Upper lobe of left lung (tissue), 6 donors: ENCODE measurements around the gene KLHDC8A. TPM values are rescaled to one million over a fixed set of nuclear protein-coding genes. Genes with fewer than 3 reads are reported as not detected.

Experiments
- ATAC-seq, 2 donors: fragments of 200-7000 bp; cut with Tn5 transposase; one replicate each; pipeline ENCODE4 v1.9.1; 2022; ENCODE audit warnings: mild to moderate bottlenecking in 2 of 2, moderate library complexity in 2 of 2; ENCODE audit not compliant: low FRiP score in 2 of 2
- DNase-seq, 2 donors: peaks; one replicate each; pipeline ENCODE4 v3.0.0-alpha.2; 2019 to 2020
- H3K27ac ChIP-seq, 4 donors: fragments of 200-600 bp; sonication (generic); one replicate each; pipeline ENCODE4 v1.5.1; 2016 to 2019
- H3K27me3 ChIP-seq, 4 donors: fragments of 200-600 bp; sonication (generic); one replicate each; pipeline ENCODE4 v1.5.1; 2017 to 2019
- H3K36me3 ChIP-seq, 4 donors: fragments of 200-600 bp; sonication (generic); one replicate each; pipeline ENCODE4 v1.5.1; 2016 to 2019
- H3K4me1 ChIP-seq, 4 donors: fragments of 200-600 bp; sonication (generic); one replicate each; pipeline ENCODE4 v1.5.1; 2018 to 2019
- H3K4me3 ChIP-seq, 4 donors: fragments of 200-600 bp; sonication (generic); one replicate each; pipeline ENCODE4 v1.5.1; 2017 to 2019; ENCODE audit warnings: mild to moderate bottlenecking in 2 of 4, moderate library complexity in 1 of 4
- H3K9me3 ChIP-seq, 4 donors: fragments of 200-600 bp; sonication (generic); one replicate each; pipeline ENCODE4 v1.5.1; 2018 to 2019
- EP300 ChIP-seq, 4 donors: sonication (generic); formaldehyde crosslinking; IDR thresholded peaks; one replicate each; pipeline ENCODE4 v1.5.1; 2017; ENCODE audit warnings: antibody characterized with exemption in 4 of 4, control low read depth in 2 of 4
- POLR2A ChIP-seq, 4 donors: fragments of 450-650 bp; IDR thresholded peaks; one replicate each; pipeline ENCODE4 v1.5.1; 2016 to 2017; ENCODE audit warnings: antibody characterized with exemption in 4 of 4, mild to moderate bottlenecking in 2 of 4
- POLR2AphosphoS5 ChIP-seq, 2 donors: sonication (generic); formaldehyde crosslinking; IDR thresholded peaks; one replicate each; pipeline ENCODE4 v1.5.1; 2017; ENCODE audit warnings: antibody characterized with exemption in 2 of 2
- WGBS, 2 donors: methylation state at CpG; one replicate each; pipeline ENCODE4 v1.1.5; 2017 to 2018; 5-methylcytosine and 5-hydroxymethylcytosine counted together
- total RNA-seq, 6 donors: library from RNA; depleted of rRNA in 4 of 6; stranded (reverse); fragments of >200 nt in 4 of 6; gene quantifications; one replicate each; pipeline versions ENCODE4 v1.1.0 to v1.2.1, GENCODE V29; 2016 to 2021
- TF ChIP-seq, protein P1 (sequence below), 6 experiments: fragments of 450-650 bp in 4 of 6; fragments of 200-600 bp in 2 of 6; sonication (generic) in 2 of 6; IDR thresholded peaks; one replicate each; pipeline ENCODE4 v1.5.1; 2016 to 2019; ENCODE audit warnings: antibody characterized with exemption in 6 of 6
- donor health status: DM: no; HTN: no; CAD: no; lungs with moderate emphysema.
- donor health status: DM: no; HTN: yes; CAD: no; lungs with severe emphysema.

KLHDC8A gene
- total RNA-seq, 6 donors from 2014 or later = 0.34 to 1.7 (median 0.37) TPM; not detected in 3

DNA sequence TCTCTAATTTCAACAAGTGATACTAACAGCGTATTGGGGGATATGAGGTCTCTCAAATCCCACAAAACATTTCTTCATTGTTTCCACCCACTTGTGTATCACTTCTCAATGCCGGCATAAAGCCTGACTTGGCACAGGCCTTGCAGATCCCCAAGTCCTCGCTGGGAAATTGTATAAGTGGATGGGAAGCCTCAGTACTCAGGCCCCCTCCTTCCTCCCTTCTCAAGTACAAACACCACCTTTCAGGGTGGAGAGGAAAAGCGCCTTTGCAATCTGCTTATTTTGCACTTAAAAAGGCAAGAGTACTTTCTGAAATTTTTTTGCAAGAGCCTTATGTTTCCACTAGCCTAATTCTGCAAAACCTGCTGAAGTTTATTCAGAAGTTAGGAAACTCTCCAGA lies 25.8 kb upstream of the KLHDC8A start:
- no peak for ATAC-seq
- 57 to 68% methylated on average over 4 of the region's 4 CpGs for whole genome bisulfite sequencing, 2 donors
- DNase-seq = peak in 1 of 2 donors; percentile 57

DNA sequence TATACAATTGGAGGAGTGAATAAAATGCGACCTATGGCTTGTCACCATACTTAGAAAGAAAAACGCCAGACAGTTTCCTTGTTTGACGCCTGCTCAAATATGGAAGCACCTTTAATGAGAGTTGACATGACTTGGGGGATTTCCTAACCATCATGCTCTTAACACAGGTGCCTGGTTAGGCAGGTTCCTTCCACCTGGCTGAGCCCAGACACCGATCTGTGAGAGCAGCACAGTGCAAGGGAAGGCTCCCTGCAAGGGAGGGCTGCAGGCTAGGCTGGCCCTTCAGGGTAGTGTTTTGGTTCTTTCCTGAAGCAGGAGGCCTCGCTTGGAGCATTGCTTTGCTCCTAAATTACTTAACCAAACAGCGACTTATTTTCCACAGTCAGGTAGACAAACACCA lies 24.6 kb upstream of the KLHDC8A start:
- DNase-seq = peak in 1 of 2 donors; percentile 63
- Histone ChIP-seq H3K4me3 (no peak overlapping the region), H3K27ac (peak overlapping the region in 1 of 4 donors; percentile 52), H3K27me3 (no peaks in the 10 kb centered on the region), H3K9me3 (no peaks in the 10 kb centered on the region), H3K36me3 (no peaks in the 10 kb centered on the region), H3K4me1 (peaks cover 0 to 11% (median 0%) of the 10 kb centered on the region in 4 donors)
- TF ChIP-seq POLR2A (IDR thresholded peaks at IDR 0.05) (no peak), EP300 (IDR thresholded peaks at IDR 0.05) (no peak), POLR2AphosphoS5 (IDR thresholded peaks at IDR 0.05) (no peak)
- TF ChIP-seq, protein P1, sequence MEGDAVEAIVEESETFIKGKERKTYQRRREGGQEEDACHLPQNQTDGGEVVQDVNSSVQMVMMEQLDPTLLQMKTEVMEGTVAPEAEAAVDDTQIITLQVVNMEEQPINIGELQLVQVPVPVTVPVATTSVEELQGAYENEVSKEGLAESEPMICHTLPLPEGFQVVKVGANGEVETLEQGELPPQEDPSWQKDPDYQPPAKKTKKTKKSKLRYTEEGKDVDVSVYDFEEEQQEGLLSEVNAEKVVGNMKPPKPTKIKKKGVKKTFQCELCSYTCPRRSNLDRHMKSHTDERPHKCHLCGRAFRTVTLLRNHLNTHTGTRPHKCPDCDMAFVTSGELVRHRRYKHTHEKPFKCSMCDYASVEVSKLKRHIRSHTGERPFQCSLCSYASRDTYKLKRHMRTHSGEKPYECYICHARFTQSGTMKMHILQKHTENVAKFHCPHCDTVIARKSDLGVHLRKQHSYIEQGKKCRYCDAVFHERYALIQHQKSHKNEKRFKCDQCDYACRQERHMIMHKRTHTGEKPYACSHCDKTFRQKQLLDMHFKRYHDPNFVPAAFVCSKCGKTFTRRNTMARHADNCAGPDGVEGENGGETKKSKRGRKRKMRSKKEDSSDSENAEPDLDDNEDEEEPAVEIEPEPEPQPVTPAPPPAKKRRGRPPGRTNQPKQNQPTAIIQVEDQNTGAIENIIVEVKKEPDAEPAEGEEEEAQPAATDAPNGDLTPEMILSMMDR (IDR thresholded peaks at IDR 0.05) = no peak
- 67 to 70% methylated on average over 6 of the region's 6 CpGs for WGBS, 2 donors
- no peak for ATAC-seq

More for the DNA sequence above, 25.8 kb upstream of the KLHDC8A start:
- Histone ChIP-seq H3K27ac (peak overlapping the region in 1 of 4 donors; percentile 52), H3K4me3 (no peak overlapping the region), H3K4me1 (peaks cover 0 to 11% (median 0%) of the 10 kb centered on the region in 4 donors), H3K9me3 (no peaks in the 10 kb centered on the region), H3K27me3 (no peaks in the 10 kb centered on the region), H3K36me3 (no peaks in the 10 kb centered on the region)
- TF ChIP-seq EP300 (IDR thresholded peaks at IDR 0.05) = no peak
- TF ChIP-seq POLR2AphosphoS5 (IDR thresholded peaks at IDR 0.05) = no peak
- TF ChIP-seq POLR2A (IDR thresholded peaks at IDR 0.05) = no peak
- TF ChIP-seq, protein P1 (IDR thresholded peaks at IDR 0.05) = no peak

DNA sequence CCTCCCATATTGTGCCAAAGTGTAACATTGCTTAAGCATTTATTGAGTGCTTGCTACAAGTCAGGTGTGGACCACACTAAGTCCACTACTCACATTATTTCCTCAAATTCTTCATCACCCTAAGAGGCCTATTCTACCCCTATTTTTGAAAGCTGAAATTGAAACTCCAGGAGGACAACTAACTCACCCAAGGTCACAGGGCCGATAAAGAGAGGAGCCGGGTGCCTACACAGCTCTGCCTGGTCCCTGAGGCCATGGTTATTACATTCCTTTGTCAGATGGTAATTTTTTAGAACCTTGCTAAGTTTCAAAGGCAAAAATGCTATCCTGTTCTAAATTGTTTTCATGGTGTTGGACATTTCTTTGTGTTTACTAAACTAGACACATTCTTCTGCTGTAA lies 24.2 kb upstream of the KLHDC8A start:
- Histone ChIP-seq H3K27ac (peak overlapping the region in 1 of 4 donors; percentile 52), H3K4me3 (no peak overlapping the region), H3K4me1 (peaks cover 0 to 16% (median 3%) of the 10 kb centered on the region in 4 donors), H3K9me3 (no peaks in the 10 kb centered on the region), H3K36me3 (no peaks in the 10 kb centered on the region), H3K27me3 (no peaks in the 10 kb centered on the region)
- no peak for DNase-seq
- no peak for ATAC-seq
- WGBS, 2 donors = 34 to 54% methylated on average over 2 of the region's 2 CpGs
- no peak for TF ChIP-seq POLR2A (IDR thresholded peaks at IDR 0.05)
- TF ChIP-seq, protein P1 (IDR thresholded peaks at IDR 0.05) = no peak
- no peak for TF ChIP-seq POLR2AphosphoS5 (IDR thresholded peaks at IDR 0.05)

DNA sequence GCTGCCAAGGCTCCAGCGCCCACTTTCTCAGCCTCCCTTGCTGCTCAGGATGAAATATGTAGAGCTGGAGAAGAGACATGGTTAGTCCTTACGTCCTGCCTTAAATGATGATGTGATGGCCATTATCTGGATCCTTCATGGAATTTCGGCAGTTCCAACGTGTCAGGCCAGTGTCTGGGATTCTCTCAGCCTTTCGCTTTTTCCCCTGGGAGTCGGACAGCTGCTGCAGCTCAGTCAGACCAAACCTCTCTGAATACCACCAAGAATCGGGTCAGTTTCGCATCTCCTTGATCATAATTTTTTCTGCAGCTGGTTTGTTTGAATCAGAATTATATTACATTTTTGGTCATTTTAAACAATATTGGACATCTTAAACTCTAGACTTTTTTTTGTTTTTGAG lies 22.3 kb upstream of the KLHDC8A start:
- no peak overlapping the region for H3K27ac ChIP-seq
- ATAC-seq (no peak), DNase-seq (no peak)
- 72 to 81% methylated on average over 8 of the region's 8 CpGs for WGBS, 2 donors
- no peaks in the 10 kb centered on the region for H3K36me3 ChIP-seq
- no peaks in the 10 kb centered on the region for H3K9me3 ChIP-seq
- H3K27me3 ChIP-seq = no peaks in the 10 kb centered on the region
- H3K4me3 ChIP-seq = no peak overlapping the region
- peaks cover 0 to 29% (median 15%) of the 10 kb centered on the region in 4 donors for H3K4me1 ChIP-seq
- TF ChIP-seq, protein P1 (IDR thresholded peaks at IDR 0.05) = no peak
- TF ChIP-seq EP300 (IDR thresholded peaks at IDR 0.05) = no peak
- TF ChIP-seq POLR2AphosphoS5 (IDR thresholded peaks at IDR 0.05) = no peak
- no peak for TF ChIP-seq POLR2A (IDR thresholded peaks at IDR 0.05)

DNA sequence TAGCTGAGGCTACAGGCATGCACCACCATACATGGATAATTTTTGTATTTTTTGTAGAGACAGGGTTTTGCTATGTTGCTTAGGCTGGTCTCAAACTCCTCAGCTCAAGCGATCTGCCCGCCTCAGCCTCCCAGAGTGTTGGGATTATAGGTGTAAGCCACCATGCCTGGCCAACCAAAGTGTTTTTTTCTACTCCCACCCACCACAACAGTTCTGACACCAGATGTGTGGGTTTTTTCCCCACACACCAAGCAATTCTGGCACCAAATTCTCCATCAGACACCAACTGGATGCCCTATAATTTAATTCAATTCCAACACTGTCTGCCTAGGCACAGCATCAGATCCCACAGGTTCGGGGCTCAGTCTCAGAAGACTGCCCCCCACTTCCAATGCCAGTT lies 20.6 kb upstream of the KLHDC8A start:
- no peak for DNase-seq
- Histone ChIP-seq H3K36me3 (no peaks in the 10 kb centered on the region), H3K27me3 (no peaks in the 10 kb centered on the region), H3K4me3 (no peak overlapping the region), H3K27ac (no peak overlapping the region), H3K9me3 (no peaks in the 10 kb centered on the region), H3K4me1 (peaks cover 3 to 37% (median 26%) of the 10 kb centered on the region in 4 donors)
- 75 to 94% methylated on average over 3 of the region's 3 CpGs for WGBS, 2 donors
- TF ChIP-seq POLR2AphosphoS5 (IDR thresholded peaks at IDR 0.05) (no peak), EP300 (IDR thresholded peaks at IDR 0.05) (no peak), POLR2A (IDR thresholded peaks at IDR 0.05) (no peak)
- TF ChIP-seq, protein P1 (IDR thresholded peaks at IDR 0.05) = no peak
- ATAC-seq = no peak
